Astrocyte (in vitro differentiated cells and primary cell): ENCODE results near the gene CES1. TPM values are rescaled to one million over a fixed set of nuclear protein-coding genes. Genes with fewer than 3 reads are reported as not detected.
"Not testable (repeated sequence)": the region's sequence is repeated elsewhere in the genome, so short reads cannot be mapped to it uniquely, and the experiment has no call there.

ENCODE experiments used
- DNase-seq: peaks from one replicate; pipeline ENCODE4 v3.0.0-alpha.2; 2010; ENCODE audit warnings: low read depth
- FAIRE-seq: peaks from 2 replicates; lab custom pipeline; 2011; peaks lifted over from hg19 to GRCh38; lab: Jason Lieb, UNC
- H2AFZ ChIP-seq: 2 replicates; pipeline ENCODE4 v1.6.0; 2012; ENCODE audit warnings: low read depth, low read length, inconsistent platforms
- H3K27ac ChIP-seq: 2 replicates; pipeline ENCODE4 v1.5.1; 2011; ENCODE audit warnings: low read depth, low read length, inconsistent platforms
- H3K27me3 ChIP-seq: 2 replicates; pipeline ENCODE4 v1.6.0; 2011; ENCODE audit warnings: low read length, inconsistent platforms; ENCODE audit not compliant: insufficient read depth
- H3K36me3 ChIP-seq: 2 replicates; pipeline ENCODE4 v1.5.1; 2011; ENCODE audit warnings: low read length, inconsistent platforms; ENCODE audit not compliant: insufficient read depth
- H3K4me1 ChIP-seq: 2 replicates; pipeline ENCODE4 v1.5.1; 2011; ENCODE audit warnings: low read length, inconsistent platforms; ENCODE audit not compliant: insufficient read depth
- H3K4me2 ChIP-seq: 2 replicates; pipeline ENCODE4 v1.6.0; 2012; ENCODE audit warnings: low read length, inconsistent platforms
- H3K4me3 ChIP-seq: 2 replicates; pipeline ENCODE4 v1.5.1; 2011; ENCODE audit warnings: low read depth, mild to moderate bottlenecking, low read length, inconsistent platforms; ENCODE audit not compliant: insufficient read depth
- H3K79me2 ChIP-seq: 2 replicates; pipeline ENCODE4 v1.6.0; 2012; ENCODE audit warnings: mild to moderate bottlenecking, low read length, inconsistent platforms; ENCODE audit not compliant: insufficient read depth
- H3K9ac ChIP-seq: 2 replicates; pipeline ENCODE4 v1.6.0; 2012; ENCODE audit warnings: mild to moderate bottlenecking, low read length, inconsistent platforms
- H3K9me3 ChIP-seq: 2 replicates; pipeline ENCODE4 v1.5.1; 2012; ENCODE audit warnings: low read depth, mild to moderate bottlenecking, low read length, inconsistent platforms; ENCODE audit not compliant: insufficient read depth
- H4K20me1 ChIP-seq: 2 replicates; pipeline ENCODE4 v1.6.0; 2012; ENCODE audit warnings: low read length, inconsistent platforms; ENCODE audit not compliant: insufficient read depth
- H3K27ac Mint-ChIP-seq: one replicate; pipeline ENCODE4 v1.8.0; 2021; ENCODE audit warnings: mild to moderate bottlenecking, mixed read lengths; ENCODE audit not compliant: unreplicated experiment
- H3K27me3 Mint-ChIP-seq: one replicate; pipeline ENCODE4 v1.8.0; 2021; ENCODE audit warnings: low read depth, mixed read lengths; ENCODE audit not compliant: unreplicated experiment
- H3K36me3 Mint-ChIP-seq: one replicate; pipeline ENCODE4 v1.8.0; 2021; ENCODE audit warnings: low read depth, mixed read lengths; ENCODE audit not compliant: unreplicated experiment
- H3K4me1 Mint-ChIP-seq: one replicate; pipeline ENCODE4 v1.8.0; 2021; ENCODE audit warnings: low read depth, mixed read lengths; ENCODE audit not compliant: unreplicated experiment
- H3K4me3 Mint-ChIP-seq: one replicate; pipeline ENCODE4 v1.8.0; 2021; ENCODE audit warnings: mild to moderate bottlenecking, moderate library complexity, mixed read lengths; ENCODE audit not compliant: unreplicated experiment
- H3K9me3 Mint-ChIP-seq: one replicate; pipeline ENCODE4 v1.8.0; 2021; ENCODE audit warnings: mild to moderate bottlenecking, mixed read lengths; ENCODE audit not compliant: unreplicated experiment
- EZH2 ChIP-seq: IDR thresholded peaks from 2 replicates; pipeline ENCODE4 v1.6.1; 2012; ENCODE audit warnings: mild to moderate bottlenecking, low read length, inconsistent platforms; ENCODE audit not compliant: insufficient read depth
- total RNA-seq: library from RNA; stranded (reverse); gene quantifications from 2 replicates; pipeline ENCODE4 v1.2.1, GENCODE V29; 2021
- TF ChIP-seq, protein P1 (sequence below): IDR thresholded peaks from 2 replicates; pipeline ENCODE4 v1.5.1; 2011; ENCODE audit warnings: low read depth, mild to moderate bottlenecking, inconsistent platforms, low read length, moderate library complexity; ENCODE audit not compliant: insufficient read depth

Gene CES1
- total RNA-seq, 1 donor from 2014 or later: not detected

DNA sequence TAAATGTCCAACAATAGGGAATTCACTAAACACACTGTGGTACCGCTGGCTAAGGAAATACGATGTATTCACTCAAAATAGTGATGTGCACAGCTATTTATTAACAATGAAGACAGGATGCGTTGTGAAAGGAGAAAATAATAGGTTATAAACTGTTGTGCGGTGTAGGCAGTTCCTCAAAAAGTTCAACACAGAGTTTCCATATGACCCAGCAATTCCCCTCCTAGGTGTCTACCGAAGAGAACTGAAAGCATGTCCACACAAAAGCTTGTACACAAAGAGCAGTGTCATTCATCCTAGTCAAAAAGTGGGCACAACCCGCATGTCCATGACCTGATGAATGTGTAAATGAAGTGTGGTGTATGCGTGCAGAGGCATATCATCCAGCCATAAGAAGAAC is 1.2 kb upstream of the CES1 start:
- H4K20me1 ChIP-seq: no peaks in the 10 kb centered on the region
- no peaks in the 10 kb centered on the region for H3K36me3 ChIP-seq
- H3K36me3 Mint-ChIP-seq: no peaks in the 10 kb centered on the region
- no peak overlapping the region for H2AFZ ChIP-seq
- no peak overlapping the region for H3K27ac Mint-ChIP-seq
- H3K27me3 Mint-ChIP-seq: peaks cover 46% of the 10 kb centered on the region
- no peaks in the 10 kb centered on the region for H3K27me3 ChIP-seq
- H3K79me2 ChIP-seq: no peaks in the 10 kb centered on the region
- no peak overlapping the region for H3K27ac ChIP-seq
- H3K4me3 Mint-ChIP-seq: no peak overlapping the region
- no peak overlapping the region for H3K4me3 ChIP-seq
- H3K9me3 ChIP-seq: no peaks in the 10 kb centered on the region
- no peaks in the 10 kb centered on the region for H3K4me1 Mint-ChIP-seq
- DNase-seq (no peak), FAIRE-seq (no peak)
- H3K9ac ChIP-seq: no peak overlapping the region
- no peak for TF ChIP-seq EZH2
- TF ChIP-seq, protein P1, sequence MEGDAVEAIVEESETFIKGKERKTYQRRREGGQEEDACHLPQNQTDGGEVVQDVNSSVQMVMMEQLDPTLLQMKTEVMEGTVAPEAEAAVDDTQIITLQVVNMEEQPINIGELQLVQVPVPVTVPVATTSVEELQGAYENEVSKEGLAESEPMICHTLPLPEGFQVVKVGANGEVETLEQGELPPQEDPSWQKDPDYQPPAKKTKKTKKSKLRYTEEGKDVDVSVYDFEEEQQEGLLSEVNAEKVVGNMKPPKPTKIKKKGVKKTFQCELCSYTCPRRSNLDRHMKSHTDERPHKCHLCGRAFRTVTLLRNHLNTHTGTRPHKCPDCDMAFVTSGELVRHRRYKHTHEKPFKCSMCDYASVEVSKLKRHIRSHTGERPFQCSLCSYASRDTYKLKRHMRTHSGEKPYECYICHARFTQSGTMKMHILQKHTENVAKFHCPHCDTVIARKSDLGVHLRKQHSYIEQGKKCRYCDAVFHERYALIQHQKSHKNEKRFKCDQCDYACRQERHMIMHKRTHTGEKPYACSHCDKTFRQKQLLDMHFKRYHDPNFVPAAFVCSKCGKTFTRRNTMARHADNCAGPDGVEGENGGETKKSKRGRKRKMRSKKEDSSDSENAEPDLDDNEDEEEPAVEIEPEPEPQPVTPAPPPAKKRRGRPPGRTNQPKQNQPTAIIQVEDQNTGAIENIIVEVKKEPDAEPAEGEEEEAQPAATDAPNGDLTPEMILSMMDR: no peak
- no peak overlapping the region for H3K4me2 ChIP-seq
- H3K4me1 ChIP-seq: no peaks in the 10 kb centered on the region
- peaks cover 2% of the 10 kb centered on the region for H3K9me3 Mint-ChIP-seq

DNA sequence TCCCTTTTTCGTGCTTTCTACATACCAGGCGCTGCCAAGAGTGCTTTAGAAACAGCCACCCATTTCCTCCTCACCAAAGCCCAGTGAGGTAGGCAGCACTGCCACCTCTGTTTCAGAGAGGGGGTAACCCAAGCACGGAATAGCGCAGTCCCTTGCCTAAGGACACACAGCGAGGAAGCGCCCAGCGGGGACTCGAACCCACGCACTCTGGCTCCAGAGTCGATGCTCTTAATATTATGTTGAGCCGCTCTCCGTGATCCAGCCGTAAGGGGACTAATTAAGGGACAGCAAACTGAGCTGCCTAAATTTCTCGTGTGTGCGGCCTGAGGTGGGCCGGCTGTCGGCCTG is 497 bp downstream of the CES1 start:
- H3K9me3 ChIP-seq: peaks cover 3% of the 10 kb centered on the region
- Mint-ChIP-seq H3K9me3 (peaks cover 2% of the 10 kb centered on the region), H3K4me3 (no peak overlapping the region), H3K27me3 (peaks cover 48% of the 10 kb centered on the region), H3K4me1 (no peaks in the 10 kb centered on the region), H3K27ac (no peak overlapping the region), H3K36me3 (no peaks in the 10 kb centered on the region)
- TF ChIP-seq EZH2: no peak
- TF ChIP-seq, protein P1: no peak
- no peak for FAIRE-seq
- no peak overlapping the region for H3K4me3 ChIP-seq
- H3K79me2 ChIP-seq: no peaks in the 10 kb centered on the region
- no peaks in the 10 kb centered on the region for H3K4me1 ChIP-seq
- no peak for DNase-seq
- no peak overlapping the region for H2AFZ ChIP-seq
- H3K4me2 ChIP-seq: no peak overlapping the region
- H3K36me3 ChIP-seq: no peaks in the 10 kb centered on the region
- no peak overlapping the region for H3K9ac ChIP-seq
- H3K27me3 ChIP-seq: no peaks in the 10 kb centered on the region
- no peak overlapping the region for H3K27ac ChIP-seq
- H4K20me1 ChIP-seq: no peaks in the 10 kb centered on the region

DNA sequence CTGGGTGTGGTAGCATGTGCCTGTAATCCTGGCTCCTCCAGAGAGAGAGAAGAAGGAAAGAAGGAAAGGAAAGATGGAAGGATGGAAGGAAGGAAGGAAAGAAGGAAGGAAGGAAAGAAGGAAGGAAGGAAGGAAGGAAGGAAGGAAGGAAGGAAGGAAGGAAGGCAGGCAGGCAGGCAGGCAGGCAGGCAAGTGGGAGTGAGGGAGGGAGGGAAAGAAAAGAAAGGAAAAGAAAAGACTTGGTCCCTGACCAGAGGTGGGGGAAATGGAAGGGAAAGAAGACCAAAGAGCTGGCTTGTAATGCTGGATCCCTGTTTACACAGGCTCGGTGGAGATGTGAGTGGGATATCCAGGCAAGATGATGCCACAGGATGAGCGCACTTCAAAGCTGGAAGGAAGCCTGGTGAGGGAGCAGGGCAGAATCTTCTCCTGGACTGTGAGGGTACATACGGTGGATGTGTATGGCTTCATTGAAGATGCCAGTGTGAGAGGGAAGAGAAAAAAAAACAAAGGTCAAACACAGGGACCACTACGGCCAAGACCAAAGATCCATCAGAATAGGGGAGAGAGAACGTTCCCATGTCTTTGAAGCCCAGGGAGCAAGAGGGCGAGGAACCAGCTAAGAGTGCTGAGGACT is 2.1 kb downstream of the CES1 start:
- Mint-ChIP-seq H3K4me1 (no peaks in the 10 kb centered on the region), H3K27me3 (peaks cover 54% of the 10 kb centered on the region), H3K4me3 (no peak overlapping the region), H3K9me3 (peaks cover 2% of the 10 kb centered on the region), H3K36me3 (no peaks in the 10 kb centered on the region), H3K27ac (no peak overlapping the region)
- peaks cover 3% of the 10 kb centered on the region for H3K9me3 ChIP-seq
- no peak overlapping the region for H3K4me2 ChIP-seq
- no peaks in the 10 kb centered on the region for H3K27me3 ChIP-seq
- H3K9ac ChIP-seq: no peak overlapping the region
- TF ChIP-seq, protein P1: no peak
- no peak for TF ChIP-seq EZH2
- H3K79me2 ChIP-seq: no peaks in the 10 kb centered on the region
- DNase-seq (no peak), FAIRE-seq (no peak)
- H2AFZ ChIP-seq: no peak overlapping the region
- no peak overlapping the region for H3K4me3 ChIP-seq
- H3K27ac ChIP-seq: no peak overlapping the region
- H3K36me3 ChIP-seq: no peaks in the 10 kb centered on the region
- H3K4me1 ChIP-seq: no peaks in the 10 kb centered on the region
- H4K20me1 ChIP-seq: no peaks in the 10 kb centered on the region

DNA sequence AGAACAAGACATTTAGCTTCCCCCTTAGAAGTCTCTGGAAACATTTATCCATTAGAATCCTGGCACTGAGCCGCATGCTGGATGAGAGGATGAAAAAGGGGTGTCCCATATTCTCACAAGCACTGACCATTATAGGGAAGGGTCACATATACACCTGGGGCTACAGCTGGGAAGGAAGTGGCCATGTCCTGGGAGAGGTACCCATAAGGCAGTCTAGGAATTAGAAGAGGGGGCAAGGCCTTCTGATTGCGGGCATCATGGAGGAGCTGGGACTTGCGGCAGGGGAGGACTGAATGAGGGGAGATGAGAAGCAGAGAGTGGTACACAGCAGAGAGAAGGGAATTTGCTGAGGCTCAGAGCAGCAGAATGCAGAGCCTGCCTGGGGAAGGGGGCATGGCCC is 3.7 kb downstream of the CES1 start:
- not testable (repeated sequence) for H3K79me2 ChIP-seq, H3K27me3 ChIP-seq, H3K4me2 ChIP-seq, H3K4me3 Mint-ChIP-seq, H3K4me3 ChIP-seq, H3K4me1 ChIP-seq, H3K4me1 Mint-ChIP-seq, H3K36me3 Mint-ChIP-seq, FAIRE-seq, H3K27ac ChIP-seq, H2AFZ ChIP-seq, H3K9me3 ChIP-seq, H3K9ac ChIP-seq, H3K36me3 ChIP-seq, H4K20me1 ChIP-seq, DNase-seq, H3K9me3 Mint-ChIP-seq, H3K27ac Mint-ChIP-seq
- peaks cover 63% of the 10 kb centered on the region for H3K27me3 Mint-ChIP-seq
